HG03175 (cell line): ENCODE measurements around the gene LDLRAD1.
A peak's percentile ranks its signal among the peaks of the same experiment; 100 is the strongest.
"Not testable (repeated sequence)": the region's sequence is repeated elsewhere in the genome, so short reads cannot be mapped to it uniquely, and the experiment has no call there.

Source experiments
- ATAC-seq: cut with Tn5 transposase; IDR thresholded peaks from one replicate; pipeline ENCODE4 v1.9.1; 2021; ENCODE audit warnings: mild to moderate bottlenecking, moderate library complexity; ENCODE audit not compliant: unreplicated experiment

Gene LDLRAD1, protein sequence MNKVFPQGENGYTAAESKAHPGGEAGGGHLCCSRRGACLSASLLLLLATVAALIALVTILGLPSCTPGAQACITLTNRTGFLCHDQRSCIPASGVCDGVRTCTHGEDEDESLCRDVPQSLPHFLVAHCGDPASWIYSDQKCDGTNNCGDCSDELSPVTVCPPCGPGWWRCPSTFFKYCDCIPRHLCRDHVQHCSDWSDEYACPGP

DNA sequence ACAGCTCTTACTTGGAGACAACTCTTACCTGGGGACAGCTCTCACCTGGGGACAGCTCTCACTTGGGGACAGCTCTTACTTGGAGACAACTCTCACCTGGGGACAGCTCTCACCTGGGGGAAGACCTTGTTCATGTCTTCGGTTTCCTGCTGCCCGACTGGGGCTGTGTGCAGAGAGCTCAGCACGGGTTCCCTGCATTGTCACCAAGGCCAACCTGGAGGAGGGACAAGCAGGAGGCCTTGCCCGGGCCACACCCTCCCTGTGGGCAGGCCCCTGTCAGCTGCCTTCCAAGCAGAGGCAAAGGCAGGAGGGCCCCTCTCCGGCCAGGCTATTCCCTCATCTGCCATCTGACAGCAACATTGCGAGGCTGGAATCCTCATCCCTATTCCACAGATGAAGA lies at the start of gene LDLRAD1:
TSS of gene LDLRAD1 (minus strand) at position 208 of the 400 bp plus-strand sequence. CDS start at position 134, 74 bp downstream.
- no peak for ATAC-seq

DNA sequence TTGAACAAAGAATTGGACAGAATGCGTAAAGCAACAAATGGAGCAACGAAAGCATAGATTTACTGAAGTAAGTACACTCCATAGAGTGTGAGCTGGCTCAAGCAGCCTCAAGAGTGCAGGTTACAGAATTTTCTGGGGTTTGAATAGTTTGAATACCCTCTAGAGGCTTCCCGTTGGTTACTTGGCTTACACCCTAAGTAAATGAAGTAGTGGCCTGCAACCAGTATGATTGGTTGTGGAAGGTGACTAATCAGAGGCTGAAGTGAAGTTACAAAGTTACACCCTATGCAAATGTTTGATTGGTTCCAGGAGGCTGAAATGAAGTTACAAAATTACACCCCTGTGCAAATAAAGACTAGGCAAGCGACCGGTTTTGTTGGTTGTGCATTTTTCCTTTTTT lies 46.3 kb upstream of the LDLRAD1 start:
- ATAC-seq, result no peak

DNA sequence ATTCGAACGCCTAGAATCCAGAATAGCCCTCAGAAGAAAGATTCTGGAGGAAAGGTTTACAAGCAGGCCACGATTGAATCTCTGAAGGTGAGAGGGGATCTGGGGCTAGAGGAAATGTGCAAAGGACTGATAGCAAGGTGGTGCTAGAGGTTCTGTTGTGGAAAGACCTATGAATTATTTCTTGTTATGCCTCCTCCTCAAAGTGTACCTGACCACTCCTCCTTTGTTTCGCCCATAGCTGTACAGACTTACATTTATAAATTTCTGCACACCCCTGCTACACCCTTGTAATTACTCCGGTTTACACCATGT lies 36.4 kb upstream of the LDLRAD1 start:
- ATAC-seq, result no peak

DNA sequence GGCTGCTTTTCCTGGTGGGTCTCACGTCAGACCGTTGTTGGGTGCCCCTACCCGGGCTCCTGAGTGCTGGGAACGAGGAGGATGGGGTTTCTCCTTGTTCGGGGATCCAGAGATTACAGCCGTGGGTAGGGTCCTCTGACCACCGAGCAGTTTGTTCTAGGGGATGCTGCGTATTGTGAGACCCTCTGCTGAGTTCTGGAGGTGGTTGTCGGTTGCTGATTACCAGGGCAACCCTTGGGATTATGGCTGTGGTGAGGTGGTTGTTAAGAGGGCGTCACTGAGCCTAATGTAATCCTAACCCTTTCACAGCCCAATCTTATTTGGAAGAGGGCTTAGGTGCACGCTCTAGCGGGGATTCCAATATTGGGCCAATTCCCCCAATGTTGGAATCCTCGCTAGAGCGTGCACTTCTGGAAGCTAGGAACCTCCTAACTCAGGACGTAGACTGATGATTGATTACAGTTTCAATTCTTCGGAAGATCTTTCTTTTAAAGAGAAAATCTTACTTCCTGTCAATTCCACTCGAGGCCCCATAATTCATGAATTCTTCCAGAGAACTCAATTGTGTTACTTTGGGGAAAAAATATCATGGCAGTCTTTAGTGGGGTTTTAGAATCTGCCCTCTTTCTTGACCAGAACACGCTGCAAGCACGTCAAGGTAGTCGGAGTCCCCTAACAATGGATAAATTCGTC lies 35.9 kb upstream of the LDLRAD1 start:
- ATAC-seq, result no peak

DNA sequence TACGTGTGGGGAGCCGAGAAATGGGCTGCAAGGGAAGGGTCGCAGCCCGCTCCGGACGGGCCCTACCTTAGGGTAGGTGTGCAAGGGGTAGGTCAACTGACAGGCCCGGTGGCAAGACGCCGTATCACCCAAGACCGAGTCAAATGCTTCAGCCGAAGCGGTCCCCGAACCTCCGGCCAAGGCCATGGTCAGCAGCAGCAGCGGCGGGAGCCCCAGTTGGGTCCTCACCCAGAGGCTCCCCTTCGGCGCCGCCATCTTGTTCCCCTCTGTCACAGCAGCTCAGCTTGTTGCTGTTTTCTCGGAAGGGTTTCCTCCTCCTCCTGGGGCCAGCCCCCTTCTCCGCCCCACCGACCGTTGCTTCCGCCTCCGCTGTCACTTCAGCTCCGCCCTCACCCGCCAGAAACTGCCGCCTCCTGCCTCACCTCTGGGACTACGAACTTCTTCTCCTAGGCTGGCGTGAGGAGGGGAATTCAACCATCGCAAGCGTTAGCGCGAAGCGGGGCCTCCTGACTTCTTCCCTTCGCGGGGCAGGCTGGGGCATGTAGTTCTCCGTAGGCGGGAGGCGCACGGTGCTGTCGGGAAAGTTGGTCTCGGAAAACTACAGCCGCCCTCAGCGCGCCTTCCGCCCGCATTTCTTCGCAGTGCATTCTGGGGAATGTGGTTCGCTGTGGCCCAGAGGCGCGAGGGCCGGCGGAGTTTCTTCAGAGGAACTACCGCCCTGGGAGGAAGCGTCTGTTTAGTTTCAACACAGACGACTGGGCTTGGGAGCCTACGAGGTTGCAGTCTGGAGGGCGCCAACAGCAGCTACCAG lies 35.2 kb upstream of the LDLRAD1 start, which contains the start of the genes TCEANC2 and TMEM59:
TSS of gene TCEANC2 (plus strand) at position 675 of the 811 bp plus-strand sequence. CDS start 815 bp downstream, outside the sequence.
TSS of gene TMEM59 (minus strand) at position 271 of the 811 bp plus-strand sequence. CDS start at position 255, 16 bp downstream.
- ATAC-seq, result peak; percentile 91

DNA sequence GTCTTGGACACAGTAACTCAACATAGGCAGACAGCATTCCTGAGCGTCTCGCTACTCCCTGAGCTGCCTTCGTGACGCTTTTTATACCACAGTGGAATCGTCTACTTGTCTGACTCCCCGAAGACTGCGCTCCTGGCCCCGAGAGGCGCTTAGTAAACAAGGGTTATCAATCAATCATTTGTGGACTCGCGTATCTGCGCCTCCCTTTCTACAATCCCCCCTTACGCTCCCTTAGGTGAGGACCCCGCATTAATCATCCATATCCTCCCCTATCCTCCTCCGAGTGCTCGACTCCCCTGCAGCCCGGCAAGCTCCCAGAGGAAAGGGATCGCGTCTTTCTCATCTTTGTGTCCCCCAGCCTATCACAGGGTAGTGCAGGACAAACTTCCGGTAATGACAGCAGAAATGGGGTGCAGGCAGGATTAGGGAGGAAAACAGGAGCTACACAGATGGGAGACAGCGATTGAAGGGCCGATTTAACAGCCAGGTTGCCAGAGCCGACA lies 34.5 kb upstream of the LDLRAD1 start:
- peak; percentile 23 for ATAC-seq

DNA sequence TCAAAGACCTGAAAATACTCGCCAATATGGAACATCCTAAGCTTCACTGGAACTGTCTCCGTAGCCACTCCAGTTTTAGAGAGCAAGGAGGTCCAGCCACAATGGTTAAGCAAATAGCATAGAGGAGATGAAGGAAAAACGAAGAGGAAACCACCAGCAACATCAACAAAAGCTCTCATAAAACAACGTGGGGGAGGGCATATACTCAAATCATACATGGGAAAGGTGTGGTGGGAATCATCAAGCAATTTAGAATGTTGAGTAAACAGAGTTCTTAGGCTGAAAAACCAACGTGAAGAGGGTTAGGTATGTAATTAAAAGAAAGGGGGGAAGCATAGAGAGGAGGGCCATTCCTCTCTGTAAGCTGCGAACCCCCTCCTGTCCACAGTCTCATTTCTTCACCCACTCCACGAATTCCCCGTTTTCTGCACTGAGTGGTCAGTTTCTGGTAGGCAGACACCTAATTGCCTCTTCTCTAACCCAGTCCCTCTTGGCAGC lies 34.0 kb upstream of the LDLRAD1 start:
- ATAC-seq, result no peak

DNA sequence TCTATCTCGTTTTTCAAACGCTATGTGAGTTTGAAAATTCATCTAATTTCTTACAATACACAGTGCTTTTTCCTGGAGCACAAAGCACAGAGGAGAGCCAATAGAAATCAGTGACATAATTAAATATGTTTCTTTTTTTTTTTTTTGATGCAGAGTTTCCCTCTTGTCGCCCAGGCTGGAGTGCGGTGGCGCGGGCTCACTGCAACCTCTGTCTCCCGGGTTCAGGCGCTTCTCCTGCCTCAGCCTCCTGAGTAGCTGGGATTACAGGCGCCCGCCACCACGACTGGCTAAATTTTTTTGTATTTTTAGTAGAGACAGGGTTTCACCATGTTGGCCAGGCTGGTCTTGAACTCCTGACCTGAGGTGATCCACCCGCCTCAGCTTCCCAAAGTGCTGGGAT lies 32.4 kb upstream of the LDLRAD1 start:
- ATAC-seq, result not testable (repeated sequence)

DNA sequence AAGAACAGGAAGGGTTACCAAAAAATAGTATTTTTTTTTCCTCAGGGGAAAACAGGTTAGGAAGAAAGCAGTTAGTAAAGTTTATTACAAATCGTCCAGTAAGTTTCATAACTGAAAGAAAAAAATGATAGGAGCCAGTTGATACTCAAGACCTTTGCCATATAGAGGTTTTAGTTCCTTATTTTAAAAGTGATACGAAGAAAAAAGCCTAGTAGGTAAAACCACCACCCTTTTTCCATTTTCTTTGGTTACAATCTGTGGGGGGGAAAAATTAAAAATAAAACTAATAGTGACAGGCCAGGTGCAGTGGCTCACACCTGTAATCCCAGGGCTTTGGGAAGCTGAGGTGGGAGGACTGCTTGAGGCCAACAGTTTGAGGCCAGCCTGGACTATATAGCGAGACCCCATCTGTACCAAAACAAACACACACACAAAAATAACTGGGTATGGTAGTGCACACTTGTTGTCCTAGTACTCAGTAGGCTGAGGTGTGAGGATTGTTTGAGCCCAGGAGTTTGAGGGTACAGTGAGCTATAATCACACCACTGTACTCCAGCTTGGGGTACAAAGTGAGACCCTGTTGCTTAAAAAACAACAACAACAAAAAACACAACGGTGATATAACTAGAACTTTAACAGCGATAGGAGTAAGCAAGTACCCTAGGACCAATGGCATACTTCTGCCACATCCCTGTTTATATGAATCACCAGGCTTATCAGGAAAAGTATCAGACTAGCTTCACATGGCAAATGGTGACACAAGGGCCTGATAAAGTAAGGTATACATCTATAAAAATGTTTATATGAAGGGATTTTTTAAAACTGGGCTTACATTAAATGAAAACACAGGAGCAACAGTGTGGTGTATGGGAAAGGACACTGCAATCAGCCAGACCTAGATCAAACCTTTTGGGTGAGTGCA lies 29.7 kb upstream of the LDLRAD1 start:
- no peak for ATAC-seq

DNA sequence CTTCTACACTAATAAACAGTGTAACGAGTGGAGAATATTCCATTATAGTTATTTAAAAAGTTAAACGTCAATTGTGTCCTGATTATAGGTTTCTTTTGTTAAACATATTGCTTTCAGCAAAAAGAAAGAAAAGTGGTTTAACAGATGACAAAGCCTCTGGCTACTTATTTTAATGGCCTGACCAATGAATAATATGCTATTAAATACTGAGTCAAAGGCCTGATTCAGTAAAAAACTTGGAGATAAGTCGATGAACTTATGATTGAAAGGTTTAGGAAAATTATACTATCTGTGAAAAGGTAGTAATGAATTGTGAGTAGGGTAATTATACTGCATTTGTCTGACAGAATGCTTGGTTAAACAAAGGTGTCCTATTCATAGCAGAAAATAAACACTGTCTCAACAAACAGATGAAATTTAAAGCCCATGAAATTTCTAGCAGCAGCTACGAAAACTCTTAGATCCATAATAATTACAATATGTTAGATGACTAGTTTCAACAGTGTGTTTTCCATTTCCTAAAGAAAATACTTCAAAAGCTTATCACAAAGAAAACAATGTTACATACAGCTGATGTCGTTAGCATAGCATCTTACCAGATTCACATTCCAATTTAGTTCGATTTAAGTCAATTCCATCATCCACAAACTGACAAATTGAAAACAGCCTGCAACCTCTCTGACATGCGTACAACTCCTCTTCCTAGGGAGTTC lies 28.8 kb upstream of the LDLRAD1 start:
- no peak for ATAC-seq

DNA sequence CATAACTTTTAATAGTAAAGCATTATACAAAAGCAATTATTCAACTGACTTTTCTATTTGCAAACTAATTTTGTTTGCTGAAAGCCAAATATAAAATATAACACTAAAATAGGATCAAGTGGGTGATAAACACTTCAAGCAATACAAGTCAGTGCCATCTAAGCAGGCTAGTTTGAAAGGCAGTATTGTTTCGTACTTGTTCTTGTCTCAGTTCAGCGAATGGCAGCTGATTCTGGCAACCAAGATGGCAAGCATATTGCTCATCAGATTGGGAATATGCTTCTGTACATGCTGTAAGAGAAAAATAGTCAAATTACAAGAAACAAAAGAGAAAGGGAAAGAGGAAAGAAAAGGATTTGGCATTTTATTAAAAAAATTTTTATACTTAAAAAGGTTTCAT lies 27.5 kb upstream of the LDLRAD1 start:
- ATAC-seq, result no peak

DNA sequence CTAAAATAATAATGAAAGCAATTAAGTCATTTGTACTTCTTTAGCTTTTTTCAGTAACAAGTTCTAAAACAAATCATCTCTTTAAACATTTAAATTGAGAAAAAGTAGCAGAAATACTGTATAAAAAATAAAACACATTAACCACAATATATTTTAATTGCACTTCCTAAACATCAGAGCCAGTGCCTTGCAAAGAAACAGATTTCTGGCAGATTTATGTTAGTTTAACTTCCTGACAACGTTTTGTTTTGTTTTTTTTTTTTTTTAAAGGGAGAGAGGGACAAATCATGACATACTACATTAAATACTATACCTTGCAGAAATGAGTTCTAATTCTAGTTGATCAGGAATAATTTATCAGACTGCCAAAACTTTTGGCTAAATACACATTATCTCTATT lies 23.8 kb upstream of the LDLRAD1 start:
- ATAC-seq, result no peak

DNA sequence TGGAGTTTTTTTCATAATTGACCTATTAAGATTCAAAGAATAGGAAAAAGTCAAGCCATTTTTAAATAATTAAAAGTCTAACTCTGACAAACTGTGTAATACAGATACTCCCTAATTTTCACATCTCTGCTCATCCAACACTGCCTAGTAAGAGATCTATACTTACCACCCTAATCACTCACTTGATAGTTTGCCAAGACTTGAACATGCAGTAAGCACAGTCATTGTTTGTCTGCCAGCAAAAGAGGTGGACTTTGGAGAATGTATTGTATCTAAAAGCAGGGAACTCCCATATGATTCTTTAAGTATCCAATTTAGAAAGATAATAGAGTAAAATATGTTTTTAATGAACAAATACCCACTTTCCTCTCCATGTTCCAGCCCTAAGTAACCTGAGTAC lies 19.5 kb upstream of the LDLRAD1 start:
- ATAC-seq, result no peak

DNA sequence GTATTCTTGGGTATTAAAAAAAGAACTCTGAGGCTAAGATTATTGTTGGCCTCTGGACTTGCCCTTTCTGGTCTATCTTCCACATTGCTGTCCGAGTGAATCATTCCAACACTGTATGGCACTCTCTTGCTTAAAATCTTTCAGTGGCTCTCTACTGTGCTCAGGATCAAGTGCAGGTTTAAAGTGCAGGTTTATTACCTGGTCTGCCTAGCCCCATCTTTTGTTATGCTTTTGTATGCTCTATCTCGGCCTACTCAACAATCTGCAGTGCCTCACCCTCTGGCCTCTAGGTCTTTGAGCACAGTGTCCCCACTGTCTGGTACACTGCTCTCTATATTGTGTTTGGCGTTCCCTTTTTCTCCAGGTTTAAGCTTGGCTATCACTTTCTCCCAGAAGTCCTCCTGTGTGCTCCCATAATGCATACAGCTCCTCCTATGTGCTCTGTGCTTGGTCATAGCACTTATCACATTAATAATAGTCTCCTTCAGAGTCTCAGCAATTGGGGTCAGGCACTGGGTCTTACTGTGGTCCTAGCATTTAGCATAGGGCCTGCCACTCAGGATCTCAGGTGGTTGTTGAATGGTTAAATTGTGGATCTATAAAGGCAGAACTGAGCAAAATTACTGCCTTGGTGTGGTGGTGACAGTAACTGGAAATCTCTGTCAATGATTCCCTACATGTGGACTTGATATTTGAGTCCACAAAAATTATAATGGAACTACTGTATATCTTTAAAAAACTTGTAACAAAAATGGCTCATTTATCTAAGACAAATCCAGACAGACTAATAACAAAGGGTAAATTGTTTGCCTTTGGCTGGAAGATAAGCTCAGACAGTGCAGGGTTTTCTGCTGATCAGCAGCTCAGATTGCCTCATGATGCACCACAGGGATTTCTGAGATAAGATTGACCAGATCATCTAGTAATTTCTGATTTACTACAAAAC lies 10.6 kb upstream of the LDLRAD1 start:
- no peak for ATAC-seq

DNA sequence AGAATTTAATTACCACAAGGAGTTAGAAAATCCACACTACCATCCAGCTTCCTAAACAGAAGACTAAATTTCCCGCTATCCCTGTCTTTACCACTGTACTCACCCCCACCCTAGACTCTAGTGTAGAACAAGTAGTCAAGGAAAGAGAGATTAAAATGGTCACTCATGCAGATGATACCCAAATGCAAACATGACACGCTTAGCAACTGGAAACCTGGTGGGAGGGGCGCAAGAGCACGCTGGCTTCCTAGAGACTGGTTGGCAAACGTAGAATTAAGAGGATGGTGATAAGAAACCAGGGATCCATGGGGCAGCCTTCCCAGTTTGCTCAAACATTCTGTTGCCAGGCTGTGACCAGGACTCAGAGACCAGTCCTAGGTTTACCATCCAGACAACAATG lies 9.9 kb upstream of the LDLRAD1 start:
- no peak for ATAC-seq

DNA sequence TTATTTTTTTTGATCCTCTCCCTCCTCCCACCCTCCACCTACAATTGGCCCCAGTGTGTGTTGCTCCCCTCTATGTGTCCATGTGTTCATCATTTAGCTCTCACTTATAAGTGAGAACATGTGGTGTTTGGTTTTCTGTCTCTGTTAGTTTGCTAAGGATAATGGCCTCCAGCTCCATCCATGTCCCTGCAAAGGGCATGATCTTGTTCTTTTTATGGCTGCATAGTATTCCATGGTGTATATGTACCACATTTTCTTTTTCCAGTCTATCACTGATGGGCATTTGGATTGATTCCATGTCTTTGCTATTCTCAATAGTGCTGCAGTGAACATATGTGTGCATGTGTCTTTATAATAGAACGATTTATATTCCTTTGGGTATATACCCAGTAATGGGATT lies 6.8 kb upstream of the LDLRAD1 start:
- not testable (repeated sequence) for ATAC-seq

DNA sequence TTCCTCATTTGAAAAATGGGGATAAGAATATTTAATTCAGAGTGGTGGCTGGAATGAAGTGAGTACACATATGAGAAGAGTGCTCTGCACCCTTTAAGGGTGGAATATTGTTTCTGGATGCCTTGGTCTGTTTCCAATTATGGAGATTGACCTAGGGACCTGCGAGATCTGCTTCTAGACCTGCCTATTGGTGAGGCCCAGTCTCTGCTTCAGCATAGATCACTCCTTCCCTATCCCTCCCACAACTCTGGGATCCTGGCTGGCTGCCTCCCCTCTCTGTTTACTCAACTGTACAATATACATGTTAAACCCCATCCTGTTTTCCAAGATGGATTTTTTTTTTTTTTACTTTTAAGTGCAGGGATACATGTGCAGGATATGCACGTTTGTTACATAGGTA lies 6.4 kb upstream of the LDLRAD1 start:
- no peak for ATAC-seq

DNA sequence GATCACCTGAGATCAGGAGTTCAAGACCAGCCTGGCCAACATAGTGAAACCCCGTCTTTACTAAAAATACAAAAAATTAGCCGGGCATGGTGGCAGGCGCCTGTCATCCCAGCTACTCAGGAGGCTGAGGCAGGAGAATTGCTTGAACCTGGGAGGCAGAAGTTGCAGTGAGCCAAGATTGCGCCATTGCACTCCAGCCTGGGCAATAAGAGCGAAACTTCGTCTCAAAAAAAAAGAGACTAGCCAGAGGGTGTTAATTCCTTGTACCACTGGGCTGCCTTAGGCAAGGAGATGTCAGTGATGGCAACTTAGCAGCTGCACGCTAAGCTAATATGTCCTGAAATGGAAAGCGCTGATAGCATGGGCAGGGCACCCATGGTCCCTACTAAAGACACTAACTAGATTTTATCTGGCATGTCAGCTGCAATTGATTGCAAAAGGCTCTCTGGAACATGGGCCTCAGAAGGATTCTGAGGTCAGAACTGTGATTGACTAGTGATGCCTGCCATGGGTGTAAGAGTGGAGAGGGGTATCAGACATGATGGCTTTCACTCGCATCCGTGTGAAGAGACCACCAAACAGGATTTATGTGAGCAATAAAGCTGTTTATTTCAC lies 1.7 kb upstream of the LDLRAD1 start:
- not testable (repeated sequence) for ATAC-seq
